GM19324 (cell line): ENCODE measurements around the gene ILF3.
"Not testable (repeated sequence)": the region's sequence is repeated elsewhere in the genome, so short reads cannot be mapped to it uniquely, and the experiment has no call there.

Experiments used
- ATAC-seq: cut with Tn5 transposase; IDR thresholded peaks from one replicate; pipeline ENCODE4 v1.9.1; 2021; ENCODE audit warnings: mild to moderate bottlenecking, moderate library complexity; ENCODE audit not compliant: unreplicated experiment, low FRiP score

ILF3 gene

DNA sequence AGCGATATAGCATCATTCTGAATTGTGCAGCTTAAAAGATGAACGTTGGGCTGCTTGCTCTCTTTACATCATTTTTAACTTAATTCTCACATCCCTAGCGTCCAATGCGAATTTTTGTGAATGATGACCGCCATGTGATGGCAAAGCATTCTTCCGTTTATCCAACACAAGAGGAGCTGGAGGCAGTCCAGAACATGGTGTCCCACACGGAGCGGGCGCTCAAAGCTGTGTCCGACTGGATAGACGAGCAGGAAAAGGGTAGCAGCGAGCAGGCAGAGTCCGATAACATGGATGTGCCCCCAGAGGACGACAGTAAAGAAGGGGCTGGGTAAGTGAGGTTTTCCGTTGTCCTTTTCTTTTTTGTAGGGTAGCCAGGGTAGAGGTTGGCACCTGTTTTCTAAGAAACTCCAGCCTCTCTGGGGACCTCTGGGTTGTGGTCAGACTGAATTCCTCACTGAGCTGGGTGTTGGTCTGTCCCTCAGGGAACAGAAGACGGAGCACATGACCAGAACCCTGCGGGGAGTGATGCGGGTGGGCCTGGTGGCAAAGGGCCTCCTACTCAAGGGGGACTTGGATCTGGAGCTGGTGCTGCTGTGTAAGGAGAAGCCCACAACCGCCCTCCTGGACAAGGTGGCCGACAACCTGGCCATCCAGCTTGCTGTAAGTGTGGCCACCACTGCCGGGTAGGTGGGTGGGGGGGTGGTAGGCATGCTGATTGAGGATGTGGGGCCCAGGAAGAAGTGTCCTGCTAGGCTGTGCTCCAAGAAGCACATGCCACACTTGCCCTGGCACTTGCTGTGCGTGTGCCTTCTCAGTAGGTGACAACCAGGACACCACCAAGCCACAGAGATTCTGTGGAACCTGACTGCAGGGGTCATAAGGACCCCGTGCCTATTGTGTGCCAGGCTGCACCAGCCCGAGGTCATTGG lies 17.0 kb downstream of the ILF3 start:
- no peak for ATAC-seq

DNA sequence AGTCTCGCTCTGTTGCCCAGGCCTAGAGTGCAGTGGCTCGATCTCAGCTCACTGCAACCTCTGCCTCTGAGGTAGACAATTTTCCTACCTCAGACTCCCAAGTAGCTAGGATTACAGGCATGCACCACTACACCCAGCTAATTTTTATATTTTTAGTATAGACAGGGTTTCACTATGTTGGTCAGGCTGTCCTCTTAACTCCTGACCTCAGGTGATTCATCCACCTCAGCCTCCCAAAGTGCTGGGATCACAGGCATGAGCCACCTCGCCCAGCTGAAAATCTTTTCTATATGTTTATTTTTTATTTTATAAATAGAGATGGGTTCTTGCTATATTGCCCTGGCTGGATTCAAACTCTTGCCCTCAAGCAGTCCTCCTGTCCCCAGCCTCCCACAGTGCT lies 17.8 kb downstream of the ILF3 start:
- ATAC-seq: not testable (repeated sequence)

DNA sequence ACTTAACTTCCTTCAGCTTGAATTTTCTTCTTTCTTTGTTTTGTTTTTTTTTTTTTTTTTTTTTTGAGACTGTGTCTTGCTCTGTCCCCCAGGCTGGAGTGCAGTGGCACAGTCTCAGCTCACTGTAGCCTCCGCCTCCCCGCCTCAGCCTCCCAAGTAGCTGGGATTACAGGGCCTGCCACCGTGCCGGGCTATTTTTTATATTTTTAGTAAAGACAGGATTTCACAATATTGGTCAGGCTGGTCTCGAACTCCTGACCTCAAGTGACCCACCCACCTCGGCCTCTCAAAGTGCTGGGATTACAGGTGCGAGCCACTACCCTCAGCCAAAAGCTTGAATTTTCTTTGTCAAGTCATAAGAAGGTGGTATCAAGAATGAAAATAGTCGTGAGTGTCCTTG lies 21.1 kb downstream of the ILF3 start:
- not testable (repeated sequence) for ATAC-seq

DNA sequence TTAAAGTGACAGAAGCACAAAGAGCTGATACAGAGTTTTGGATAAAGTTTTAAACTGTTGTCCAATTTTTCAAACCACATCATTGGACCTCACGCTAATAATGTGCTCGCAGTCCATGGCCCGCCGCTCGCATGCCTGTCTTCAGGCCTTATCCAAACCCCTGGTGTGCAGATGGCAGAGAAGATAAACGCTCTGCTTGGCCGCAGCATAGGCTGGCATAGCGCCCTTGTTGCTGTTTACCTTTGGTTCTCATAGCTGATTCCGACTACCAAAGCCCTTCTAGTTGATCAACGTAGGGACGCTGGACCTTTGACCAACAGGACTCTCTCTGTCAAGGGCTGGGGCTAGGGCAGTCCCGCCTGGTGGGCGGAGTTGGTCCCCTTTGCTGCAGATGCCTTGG lies 23.6 kb downstream of the ILF3 start:
- no peak for ATAC-seq

DNA sequence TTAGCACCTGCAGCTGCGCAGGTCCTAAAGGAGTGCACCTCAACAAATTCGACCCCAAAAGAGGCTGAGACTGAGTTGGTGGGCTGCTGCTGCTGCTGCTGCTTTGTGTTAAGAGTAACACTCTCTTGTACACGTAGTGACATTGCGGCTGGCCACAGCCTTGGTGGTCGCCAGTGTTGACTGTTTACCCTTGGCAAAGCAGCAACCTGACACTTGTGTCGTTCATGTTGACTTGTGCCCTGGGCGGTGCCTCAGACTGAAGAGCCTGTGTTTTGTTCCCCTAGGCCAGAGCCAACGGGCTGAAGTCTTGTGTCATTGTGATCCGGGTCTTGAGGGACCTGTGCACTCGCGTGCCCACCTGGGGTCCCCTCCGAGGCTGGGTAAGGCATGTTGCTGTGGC lies 24.7 kb downstream of the ILF3 start:
- no peak for ATAC-seq

DNA sequence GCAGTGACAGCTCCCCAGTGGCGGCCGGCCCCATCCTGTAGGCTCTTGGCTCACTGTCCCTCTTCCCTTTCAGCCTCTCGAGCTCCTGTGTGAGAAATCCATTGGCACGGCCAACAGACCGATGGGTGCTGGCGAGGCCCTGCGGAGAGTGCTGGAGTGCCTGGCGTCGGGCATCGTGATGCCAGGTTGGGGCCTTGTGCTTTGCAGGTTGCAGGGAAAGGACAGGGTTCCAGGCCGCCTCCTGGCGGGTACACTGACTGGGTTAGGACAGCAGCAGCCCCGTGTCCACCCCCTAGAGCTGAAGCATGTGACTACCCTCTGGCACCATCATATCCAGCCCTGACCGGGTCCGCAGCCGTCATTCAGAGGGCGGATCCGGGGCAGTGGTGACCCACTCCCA lies 25.6 kb downstream of the ILF3 start:
- ATAC-seq: no peak

DNA sequence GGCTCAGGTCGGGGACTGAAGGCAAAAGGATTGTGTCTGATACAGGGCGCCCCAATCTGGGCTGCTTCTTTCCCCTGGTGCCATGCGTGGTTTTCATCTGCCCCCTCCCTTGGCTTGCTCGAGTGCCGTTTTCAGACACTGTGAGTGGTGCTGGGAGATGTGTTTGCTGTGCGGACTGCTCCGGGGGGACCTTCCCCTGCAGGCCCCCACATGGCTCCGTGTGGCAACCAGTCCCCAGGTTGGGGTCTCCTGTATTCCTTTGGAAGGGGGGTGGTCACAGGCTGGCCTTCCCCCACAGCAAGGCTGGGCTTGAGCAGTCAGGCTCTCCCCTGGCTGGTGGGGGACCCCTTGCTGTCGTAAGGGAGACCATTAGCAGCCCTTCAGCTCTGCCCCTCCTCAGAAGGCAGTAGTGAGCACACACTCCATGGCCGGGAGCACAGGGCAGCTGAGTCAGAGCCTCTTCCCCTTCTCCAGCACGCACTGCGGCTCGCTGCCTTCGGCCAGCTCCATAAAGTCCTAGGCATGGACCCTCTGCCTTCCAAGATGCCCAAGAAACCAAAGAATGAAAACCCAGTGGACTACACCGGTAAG lies 26.5 kb downstream of the ILF3 start:
- no peak for ATAC-seq

DNA sequence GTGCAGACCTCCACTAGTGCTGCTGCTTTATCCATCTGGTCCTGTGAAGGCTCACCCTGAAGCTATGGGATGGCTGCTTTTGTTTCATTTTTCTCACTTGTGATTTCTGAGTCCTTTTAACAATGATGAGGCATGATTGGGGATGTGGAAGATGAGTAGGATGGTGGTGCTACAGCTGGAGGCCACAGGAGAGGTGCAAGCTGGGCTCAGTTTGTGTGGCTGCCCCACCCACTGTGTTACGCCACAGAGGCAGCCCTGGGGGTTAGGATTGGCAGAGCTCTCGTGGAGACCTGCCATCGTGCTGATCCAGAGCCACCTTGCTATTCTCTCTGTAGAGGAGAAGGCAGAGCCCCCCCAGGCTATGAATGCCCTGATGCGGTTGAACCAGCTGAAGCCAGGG lies 27.5 kb downstream of the ILF3 start:
- no peak for ATAC-seq

DNA sequence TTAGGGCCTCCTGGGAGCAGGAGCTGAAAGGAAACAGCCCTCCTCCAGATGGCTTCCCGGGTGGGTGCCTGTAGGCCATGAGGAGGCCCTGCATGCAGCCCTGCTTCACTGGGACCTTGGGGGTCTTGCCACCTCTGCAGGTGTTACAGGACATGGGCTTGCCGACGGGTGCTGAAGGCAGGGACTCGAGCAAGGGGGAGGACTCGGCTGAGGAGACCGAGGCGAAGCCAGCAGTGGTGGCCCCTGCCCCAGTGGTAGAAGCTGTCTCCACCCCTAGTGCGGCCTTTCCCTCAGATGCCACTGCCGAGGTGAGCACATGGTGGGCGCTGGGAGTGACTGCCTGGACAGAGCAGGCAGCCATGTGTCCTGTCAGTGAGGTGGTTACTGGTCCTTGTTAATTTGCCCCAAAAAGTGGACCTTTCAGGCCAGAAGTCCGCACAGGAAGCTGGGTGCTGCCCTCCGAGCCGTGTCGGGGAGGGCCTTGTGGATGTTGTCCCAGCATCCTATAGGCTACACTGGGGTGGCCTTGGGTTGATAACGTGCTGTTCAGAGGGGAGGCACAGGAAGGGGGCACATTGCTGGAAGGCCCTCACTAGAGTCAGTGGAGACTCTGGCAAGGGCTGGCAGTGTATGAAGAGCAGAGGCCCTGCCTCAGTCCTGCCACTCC lies 28.4 kb downstream of the ILF3 start:
- ATAC-seq: no peak

DNA sequence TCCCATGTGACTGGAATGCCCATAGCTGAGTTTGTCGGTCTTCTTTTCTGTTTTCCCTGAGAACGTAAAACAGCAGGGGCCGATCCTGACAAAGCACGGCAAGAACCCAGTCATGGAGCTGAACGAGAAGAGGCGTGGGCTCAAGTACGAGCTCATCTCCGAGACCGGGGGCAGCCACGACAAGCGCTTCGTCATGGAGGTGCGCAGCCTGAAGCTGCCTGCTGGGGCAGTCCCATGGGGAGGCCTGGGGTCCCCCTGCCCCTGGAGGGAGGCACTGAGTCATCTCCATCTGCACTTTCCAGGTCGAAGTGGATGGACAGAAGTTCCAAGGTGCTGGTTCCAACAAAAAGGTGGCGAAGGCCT lies 28.9 kb downstream of the ILF3 start:
- no peak for ATAC-seq

DNA sequence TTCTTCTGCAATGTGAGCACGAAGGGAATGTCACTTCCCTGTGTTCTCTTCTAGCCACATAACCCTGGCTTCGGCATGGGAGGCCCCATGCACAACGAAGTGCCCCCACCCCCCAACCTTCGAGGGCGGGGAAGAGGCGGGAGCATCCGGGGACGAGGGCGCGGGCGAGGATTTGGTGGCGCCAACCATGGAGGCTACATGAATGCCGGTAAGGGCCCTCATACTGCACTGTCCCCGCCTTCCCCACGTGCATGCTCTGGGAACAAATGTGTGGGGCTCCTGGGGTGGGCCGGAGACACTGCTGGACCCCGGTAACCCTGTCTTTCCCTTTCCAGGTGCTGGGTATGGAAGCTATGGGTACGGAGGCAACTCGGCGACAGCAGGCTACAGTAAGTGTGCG lies 29.4 kb downstream of the ILF3 start:
- ATAC-seq: no peak

DNA sequence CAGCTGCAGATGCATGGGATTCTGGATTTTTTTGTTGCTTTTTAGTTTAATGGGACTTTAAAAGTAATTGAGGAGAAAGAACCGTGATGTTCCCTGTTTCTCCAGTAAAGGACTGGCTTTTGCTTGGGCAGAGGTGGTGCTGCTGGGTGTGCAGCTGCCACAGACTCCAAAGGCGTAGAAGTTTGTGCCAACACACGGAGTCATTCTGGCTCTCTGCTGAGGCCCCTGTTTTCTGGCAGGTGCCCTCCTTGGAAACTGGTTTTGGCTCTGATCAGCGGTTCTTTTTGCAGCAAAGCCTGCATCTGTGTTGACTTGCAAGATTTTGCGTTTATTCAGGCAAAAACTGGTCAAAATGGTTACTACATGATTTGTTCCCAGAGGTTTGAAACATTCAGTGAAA lies 31.1 kb downstream of the ILF3 start:
- ATAC-seq: no peak

DNA sequence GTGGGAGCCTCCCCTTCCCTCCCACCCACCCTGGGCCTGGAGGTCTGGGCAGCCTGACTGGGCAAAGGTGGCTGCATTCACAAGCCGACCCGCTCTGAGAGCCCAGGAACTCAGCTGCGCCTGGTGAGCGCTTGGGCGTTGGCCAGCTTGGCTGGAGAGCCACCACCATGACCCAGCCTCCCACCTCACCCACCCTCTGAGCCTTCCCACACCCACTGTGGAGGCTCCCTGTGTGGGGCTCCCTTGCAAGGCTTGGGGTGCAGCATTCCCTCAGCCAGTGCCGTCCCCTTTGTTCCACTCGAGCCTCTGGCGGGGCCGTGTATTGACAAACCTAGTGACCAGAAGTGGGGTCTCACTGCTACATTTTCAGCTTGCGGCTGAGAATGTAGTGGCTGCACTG lies 32.0 kb downstream of the ILF3 start:
- ATAC-seq: no peak

DNA sequence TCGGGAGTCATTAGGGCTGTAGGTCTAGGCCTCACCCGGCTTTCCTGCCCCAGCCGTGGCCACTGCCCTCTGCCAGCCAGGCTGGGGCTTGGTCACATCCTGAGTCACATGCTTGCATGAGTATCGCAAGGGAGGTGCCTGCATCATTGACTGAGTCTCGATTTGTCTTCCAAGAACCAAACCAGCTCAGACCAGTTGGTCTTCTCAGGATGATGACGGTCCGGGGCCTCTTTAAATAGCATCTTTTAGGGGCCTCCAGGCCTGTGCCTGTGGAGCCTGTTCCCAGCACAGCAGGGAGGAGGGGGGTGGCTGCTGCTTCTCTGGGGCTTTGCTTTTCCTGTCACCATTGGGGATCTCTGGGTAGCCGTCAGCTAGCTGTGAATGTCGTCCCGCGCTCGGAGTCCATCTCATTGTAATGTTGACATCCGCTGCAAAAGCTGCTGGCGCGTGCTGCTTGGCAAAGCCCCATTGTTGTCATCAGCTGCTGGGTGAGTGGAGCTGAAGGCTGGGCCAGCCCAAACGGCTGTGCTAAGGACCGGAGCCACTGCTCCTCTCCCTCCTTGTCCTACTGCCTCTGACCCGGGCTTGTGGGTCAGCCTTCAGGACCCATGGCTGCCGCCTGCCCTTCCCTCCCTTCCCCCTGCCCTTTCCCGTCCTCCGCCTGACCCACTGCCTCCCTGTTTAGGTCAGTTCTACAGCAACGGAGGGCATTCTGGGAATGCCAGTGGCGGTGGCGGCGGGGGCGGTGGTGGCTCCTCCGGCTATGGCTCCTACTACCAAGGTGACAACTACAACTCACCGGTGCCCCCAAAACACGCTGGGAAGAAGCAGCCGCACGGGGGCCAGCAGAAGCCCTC lies 32.7 kb downstream of the ILF3 start:
- ATAC-seq: no peak

DNA sequence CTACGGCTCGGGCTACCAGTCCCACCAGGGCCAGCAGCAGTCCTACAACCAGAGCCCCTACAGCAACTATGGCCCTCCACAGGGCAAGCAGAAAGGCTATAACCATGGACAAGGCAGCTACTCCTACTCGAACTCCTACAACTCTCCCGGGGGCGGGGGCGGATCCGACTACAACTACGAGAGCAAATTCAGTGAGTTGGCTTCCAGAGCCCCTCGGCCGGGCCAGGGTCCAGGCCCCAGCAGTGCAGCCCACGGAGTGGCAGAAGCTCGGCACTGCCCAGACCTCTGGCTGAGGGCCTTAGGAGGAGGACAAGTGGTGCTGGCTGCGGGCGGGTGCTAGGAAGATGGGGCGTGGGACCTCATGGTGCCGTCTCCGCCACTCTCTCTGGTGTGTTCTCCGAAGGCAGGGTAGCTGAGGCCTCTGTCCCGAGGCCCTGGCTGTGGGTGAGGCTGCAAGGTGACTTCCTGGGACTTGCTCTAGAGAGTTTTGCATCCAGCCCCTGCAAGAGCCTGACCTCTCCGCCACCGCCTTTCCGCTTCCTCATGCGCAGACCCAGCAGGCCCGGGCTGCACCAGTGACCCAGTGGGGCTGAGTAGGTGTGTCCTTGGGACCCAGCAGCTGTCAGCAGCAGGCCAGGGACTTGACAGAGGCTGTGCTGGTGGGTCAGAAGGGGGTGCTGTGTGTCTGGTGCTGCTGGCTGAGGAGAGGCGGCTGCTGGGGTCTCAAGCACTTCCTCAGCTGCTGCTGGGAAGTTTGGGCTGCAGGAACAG lies 33.6 kb downstream of the ILF3 start:
- no peak for ATAC-seq

DNA sequence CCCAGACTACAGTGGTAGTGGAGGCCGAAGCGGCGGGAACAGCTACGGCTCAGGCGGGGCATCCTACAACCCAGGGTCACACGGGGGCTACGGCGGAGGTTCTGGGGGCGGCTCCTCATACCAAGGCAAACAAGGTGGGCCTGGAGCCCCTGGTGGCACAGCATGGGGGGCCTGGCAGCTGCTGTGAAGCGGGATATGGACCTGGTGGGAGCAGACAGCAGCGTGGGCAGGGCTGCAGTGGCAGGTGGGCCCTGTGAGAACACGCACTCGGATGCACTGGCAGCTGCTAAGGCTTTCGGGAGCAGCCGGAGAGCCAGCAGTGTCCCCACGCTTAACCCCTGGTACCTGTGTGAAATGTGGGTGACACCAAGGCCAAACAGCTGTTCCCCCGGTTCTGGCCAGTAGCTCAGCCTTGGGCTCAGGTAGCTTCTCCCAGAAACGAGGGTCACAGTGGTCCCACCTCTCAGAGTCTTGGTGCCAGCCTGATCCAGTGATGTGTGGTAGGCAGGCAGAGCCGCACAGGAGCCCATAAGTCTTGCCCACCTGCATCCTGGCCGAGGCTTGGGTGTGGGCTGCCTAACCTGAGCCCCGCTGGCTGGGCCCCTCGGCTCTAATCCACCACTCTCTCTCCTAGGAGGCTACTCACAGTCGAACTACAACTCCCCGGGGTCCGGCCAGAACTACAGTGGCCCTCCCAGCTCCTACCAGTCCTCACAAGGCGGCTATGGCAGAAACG lies 34.6 kb downstream of the ILF3 start:
- ATAC-seq: no peak

DNA sequence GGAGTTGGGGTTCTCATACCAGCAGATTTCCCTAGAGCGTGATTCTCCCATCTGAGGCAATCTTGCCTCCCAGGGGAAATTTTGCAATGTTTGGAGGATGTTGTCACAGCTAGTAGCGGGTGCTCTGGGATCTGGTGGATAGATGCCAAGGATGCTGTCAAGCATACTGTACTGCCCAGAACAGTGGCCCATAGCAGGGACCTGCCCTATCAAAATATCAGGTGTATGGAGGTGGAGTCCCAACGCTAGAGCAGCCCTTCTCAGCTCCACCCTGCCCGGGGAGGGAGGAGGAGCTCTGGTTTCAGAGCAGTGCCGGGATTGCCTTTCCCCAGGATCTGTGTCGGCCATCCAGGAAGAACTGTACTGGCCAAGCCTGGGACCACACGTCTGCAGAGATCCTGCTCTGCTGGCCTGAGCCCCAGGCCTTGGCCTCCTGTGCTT lies 36.2 kb downstream of the ILF3 start:
- no peak for ATAC-seq

DNA sequence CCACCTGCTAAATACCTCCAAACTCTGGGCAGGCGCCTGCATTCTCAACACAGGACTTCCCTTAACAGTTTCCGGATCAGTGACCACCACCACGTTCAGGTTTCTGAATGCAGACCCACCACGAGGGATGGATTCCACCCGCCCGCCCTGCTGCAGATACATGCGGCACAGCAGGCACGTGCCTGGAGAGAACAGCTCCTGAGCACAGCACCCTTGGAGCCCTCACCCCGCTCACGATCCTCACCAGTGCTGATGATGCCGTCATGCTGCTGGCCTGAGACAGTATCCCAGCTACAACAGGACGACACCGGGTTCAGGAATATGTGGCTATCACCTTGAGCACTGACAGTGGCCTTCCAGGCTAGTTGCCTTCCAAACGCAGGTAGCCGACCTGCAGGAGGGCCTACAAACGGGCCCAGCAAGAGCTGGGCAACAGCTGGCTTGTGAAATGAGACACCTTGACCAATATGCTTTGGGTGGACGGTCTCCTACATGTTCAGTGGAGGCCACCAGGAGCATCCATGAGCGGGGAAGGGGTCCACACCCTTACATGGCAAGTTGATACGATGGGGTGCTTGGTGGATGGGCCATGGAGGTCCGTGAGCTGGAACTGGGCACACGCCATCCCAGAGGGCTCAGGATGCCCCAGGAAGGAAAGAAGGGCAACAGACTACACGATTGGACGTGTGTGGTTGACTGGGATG lies 37.2 kb downstream of the ILF3 start:
- no peak for ATAC-seq

DNA sequence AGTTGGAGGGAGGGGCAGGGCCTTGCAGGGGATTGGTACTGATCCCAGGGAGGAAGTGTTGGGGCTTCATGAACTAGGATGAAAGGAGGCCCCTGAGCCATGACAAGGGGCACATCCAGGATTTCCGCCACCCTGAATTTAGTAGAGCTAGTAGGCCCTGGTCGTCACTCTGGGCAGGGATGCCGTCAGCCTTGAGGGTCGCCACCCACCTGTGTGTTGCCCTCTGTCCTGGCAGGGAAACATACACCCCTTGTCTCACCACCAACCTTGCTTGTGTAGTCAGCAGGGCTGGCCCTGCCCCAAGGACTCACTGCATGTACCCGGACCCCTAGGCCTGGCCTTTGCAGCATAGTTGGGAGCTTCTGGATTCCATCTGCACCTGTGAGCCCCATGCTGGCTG lies 37.7 kb downstream of the ILF3 start:
- ATAC-seq: no peak
